ENCODE results near the gene PTPRD.

The PTPRD gene

DNA sequence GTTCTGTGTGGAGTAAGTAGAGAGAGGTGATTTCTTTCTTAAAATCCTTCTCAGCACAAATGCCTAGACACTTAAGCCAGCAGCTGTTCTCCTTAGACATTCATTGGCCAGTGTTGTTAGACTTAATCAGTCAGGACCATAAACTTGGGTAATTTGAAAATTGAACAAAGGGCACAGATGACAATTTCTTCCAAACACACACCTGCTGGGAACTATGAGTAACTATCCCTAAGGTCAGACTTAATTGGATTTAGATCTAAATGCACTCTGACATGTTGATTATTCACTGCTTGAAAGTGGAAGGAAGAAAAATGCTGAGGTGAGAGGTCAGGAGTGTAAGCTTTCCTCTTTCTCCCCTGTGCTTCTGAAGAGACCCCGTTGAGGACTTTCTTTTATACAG lies 1729.5 kb downstream of the PTPRD start:
- CTCF ChIA-PET = no interaction called here
- DNase-seq (ENCODE audit: low read depth, low spot score) = no peak
- POLR2A ChIA-PET = no interaction called here
- TF ChIP-seq, protein P1, sequence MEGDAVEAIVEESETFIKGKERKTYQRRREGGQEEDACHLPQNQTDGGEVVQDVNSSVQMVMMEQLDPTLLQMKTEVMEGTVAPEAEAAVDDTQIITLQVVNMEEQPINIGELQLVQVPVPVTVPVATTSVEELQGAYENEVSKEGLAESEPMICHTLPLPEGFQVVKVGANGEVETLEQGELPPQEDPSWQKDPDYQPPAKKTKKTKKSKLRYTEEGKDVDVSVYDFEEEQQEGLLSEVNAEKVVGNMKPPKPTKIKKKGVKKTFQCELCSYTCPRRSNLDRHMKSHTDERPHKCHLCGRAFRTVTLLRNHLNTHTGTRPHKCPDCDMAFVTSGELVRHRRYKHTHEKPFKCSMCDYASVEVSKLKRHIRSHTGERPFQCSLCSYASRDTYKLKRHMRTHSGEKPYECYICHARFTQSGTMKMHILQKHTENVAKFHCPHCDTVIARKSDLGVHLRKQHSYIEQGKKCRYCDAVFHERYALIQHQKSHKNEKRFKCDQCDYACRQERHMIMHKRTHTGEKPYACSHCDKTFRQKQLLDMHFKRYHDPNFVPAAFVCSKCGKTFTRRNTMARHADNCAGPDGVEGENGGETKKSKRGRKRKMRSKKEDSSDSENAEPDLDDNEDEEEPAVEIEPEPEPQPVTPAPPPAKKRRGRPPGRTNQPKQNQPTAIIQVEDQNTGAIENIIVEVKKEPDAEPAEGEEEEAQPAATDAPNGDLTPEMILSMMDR (IDR thresholded peaks at IDR 0.05; ENCODE audit: insufficient read depth, low read length, missing control alignments) = no peak
- no peak overlapping the region for H3K4me3 ChIP-seq (ENCODE audit: low read depth, low read length)

DNA sequence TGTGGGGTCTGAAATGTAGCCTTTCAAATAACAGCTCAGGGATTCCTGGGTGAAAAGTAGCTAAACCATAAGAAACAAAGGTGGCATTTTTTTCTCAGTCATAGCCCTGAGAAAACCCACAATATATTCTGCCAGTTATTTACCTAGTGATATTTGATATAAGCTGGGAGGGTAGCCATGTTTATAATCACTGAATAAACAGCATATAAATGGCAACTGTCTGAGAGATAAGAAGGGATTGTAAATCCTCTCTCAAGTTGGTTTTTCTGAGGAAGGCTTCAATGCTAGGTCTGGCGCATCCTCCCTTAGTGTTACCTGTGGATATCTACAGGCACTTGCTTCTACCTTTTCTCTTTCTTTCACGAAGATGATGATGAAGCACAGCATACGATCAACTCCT lies 1732.7 kb downstream of the PTPRD start:
- H3K4me3 ChIP-seq (ENCODE audit: low read depth, low read length) = no peak overlapping the region
- TF ChIP-seq, protein P1 (IDR thresholded peaks at IDR 0.05; ENCODE audit: insufficient read depth, low read length, missing control alignments) = no peak
- CTCF ChIA-PET = no interaction called here
- no peak for DNase-seq (ENCODE audit: low read depth, low spot score)
- POLR2A ChIA-PET = no interaction called here

DNA sequence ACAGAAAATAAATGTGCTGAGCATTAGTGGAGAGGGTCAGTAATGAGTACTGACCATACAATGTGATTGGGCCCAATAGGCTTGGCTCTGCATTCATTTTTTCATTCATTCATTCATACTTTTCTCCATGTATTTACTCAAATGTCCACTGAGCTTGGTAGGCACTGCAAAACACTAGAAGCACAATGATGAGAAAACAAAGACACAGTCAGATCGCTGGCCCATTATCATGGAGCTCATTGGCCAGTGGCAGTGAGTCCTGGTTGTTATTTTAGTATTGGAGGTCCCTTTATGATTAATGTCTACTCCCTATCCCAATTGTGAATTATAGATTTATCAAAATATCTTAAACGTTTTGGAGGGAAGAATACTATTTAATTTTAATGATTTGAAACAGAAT lies 1733.5 kb downstream of the PTPRD start:
- no peak overlapping the region for H3K4me3 ChIP-seq (ENCODE audit: low read depth, low read length)
- TF ChIP-seq, protein P1 (IDR thresholded peaks at IDR 0.05; ENCODE audit: insufficient read depth, low read length, missing control alignments) = no peak
- no peak for DNase-seq (ENCODE audit: low read depth, low spot score)
- ChIA-PET POLR2A (no interaction called here), CTCF (no interaction called here)

DNA sequence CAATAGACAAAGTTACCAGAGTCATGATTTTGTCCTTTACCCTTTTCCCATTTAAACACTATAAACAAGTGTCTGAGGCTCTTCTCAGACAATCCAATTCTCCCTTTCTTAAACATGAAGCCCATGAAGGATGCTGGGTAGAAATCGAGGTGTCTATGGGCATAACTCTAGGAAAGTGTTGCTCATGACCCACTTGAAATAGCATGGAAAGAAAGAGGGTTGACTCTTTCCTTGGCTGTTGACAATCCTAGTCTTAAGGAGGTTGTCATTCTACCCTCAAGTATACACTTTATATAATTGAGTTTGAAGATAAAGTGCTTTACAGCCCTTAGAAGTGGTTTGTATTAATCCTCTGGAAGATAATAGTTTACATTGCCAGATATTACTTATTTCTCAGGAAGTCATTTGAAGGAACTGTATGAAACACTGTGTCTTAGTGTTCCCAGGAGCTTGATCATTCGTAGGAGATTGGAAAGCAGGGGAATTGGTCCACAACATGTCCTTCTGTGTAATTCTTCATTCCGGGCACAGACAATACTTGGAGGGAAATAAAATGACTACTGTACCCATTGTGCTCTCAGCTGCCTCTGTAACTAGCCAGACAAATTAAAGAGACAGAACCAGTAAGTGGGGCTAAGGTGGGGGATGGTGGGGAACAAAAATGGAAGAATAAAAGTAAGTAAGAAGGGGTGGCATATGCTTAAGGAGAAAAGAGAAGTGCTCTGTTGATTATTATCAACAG lies 1734.9 kb downstream of the PTPRD start:
- POLR2A ChIA-PET = no interaction called here
- CTCF ChIA-PET = no interaction called here
- TF ChIP-seq, protein P1 (IDR thresholded peaks at IDR 0.05; ENCODE audit: insufficient read depth, low read length, missing control alignments) = no peak
- no peak for DNase-seq (ENCODE audit: low read depth, low spot score)
- H3K4me3 ChIP-seq (ENCODE audit: low read depth, low read length) = no peak overlapping the region

DNA sequence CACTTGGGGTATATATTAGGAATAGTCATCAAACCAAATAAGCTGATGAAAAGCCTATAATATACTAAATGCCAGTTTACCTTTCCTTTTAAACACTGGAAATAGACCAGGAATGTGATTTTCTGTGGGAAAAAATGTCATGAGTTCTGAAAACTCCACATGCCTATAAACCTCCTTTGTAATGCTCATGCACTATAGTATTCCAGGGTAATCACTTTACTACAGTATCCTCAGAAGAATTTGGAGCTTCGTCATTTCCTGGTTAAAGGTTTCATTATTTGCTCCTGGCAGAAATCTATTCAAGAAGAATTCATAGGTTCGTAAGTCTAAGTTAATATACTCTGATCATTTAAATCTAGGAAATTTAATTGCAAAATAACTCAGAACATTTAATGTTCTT lies 1736.5 kb downstream of the PTPRD start:
- POLR2A ChIA-PET = no interaction called here
- H3K4me3 ChIP-seq (ENCODE audit: low read depth, low read length) = no peak overlapping the region
- TF ChIP-seq, protein P1 (IDR thresholded peaks at IDR 0.05; ENCODE audit: insufficient read depth, low read length, missing control alignments) = no peak
- CTCF ChIA-PET = no interaction called here
- no peak for DNase-seq (ENCODE audit: low read depth, low spot score)

DNA sequence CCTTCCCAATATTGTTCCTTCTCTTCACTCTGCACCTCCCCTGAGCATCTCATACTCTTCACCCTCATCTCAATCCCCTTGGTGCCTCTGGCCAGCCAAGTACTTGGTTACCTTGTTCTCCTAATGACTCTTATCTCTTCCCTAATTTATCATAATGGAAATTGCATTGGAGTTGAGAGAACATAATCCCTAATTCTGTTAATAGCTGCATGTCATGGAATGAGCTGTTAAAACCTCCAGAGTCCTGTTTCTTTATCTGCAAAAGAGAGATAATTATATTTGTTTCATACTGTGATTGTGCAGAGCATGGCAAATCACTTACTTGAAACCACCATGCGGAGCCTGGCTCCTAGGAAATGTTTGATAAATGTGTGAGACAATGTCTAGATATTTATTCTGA lies 1738.3 kb downstream of the PTPRD start:
- no peak for DNase-seq (ENCODE audit: low read depth, low spot score)
- POLR2A ChIA-PET = no interaction called here
- TF ChIP-seq, protein P1 (IDR thresholded peaks at IDR 0.05; ENCODE audit: insufficient read depth, low read length, missing control alignments) = no peak
- CTCF ChIA-PET = no interaction called here
- no peak overlapping the region for H3K4me3 ChIP-seq (ENCODE audit: low read depth, low read length)

Measured in AG04449 (cell line).